Measurements from ENCODE around the gene KRTAP4-11.
"Not testable (repeated sequence)": the region's sequence is repeated elsewhere in the genome, so short reads cannot be mapped to it uniquely, and the experiment has no call there.

The KRTAP4-11 gene

GRCh38 chr17:41123292-41123990, 5.3 kb upstream of the KRTAP4-11 start:
- not testable (repeated sequence) for DNase-seq

- no peak for DNase-seq
These were observed 3.6 kb upstream of the KRTAP4-11 start for GRCh38 chr17:41121742-41122141.

- not testable (repeated sequence) for DNase-seq
These were observed 1.8 kb upstream of the KRTAP4-11 start for GRCh38 chr17:41119696-41120690.

- DNase-seq = no peak
These were observed 548 bp upstream of the KRTAP4-11 start for GRCh38 chr17:41118721-41119120.

DNA sequence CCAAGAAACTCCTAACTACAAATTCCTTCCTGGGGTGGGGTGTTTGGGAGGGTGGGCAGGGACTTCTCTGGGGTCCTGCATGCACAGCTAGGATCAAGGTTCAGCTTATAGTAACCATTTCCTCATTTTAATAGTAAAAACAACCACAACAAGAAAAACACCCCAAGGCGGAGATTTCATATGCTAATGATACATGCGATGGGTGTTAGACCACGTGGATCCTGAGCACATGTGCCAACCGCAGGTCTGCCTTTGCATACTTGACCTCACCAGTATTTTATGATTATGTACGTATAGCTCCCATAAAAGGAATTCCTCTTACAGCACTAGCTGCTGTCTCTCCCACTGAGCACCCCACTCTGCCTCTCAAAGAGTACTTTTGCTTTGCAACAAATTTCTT, 1.9 kb downstream of the KRTAP4-11 start:
- DNase-seq = no peak

GRCh38 chr17:41111151-41111885, 6.9 kb downstream of the KRTAP4-11 start:
- DNase-seq = no peak

GRCh38 chr17:41108728-41109386, 9.3 kb downstream of the KRTAP4-11 start:
- DNase-seq = not testable (repeated sequence)

DNA sequence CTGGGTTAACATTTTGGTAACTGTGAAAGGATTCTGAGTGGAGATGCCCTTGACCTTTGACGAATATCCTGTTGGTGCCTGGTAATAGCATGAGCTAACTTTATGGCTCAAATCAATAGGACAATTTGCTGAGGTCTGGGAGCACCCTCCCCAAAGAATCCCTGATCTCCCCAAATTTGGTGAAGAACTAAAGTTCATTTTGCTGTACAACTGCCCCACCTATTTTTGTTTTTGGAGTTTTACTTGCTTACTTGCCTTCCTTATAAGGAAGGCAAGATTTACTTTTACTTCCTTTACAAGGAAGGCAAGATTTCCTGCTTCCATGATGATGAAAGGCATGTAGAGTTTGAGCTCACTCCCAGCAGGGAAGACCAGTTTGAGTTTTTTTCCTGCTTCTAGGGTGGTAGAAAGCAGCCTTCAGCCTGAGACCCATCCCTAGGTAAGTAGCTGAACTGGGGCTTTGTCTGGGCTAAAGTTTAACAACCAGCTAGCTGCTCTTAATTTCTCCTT, 10.2 kb downstream of the KRTAP4-11 start:
- DNase-seq = no peak

- DNase-seq = not testable (repeated sequence)
These were observed 12.8 kb downstream of the KRTAP4-11 start, which contains the start of gene KRTAP4-9 for GRCh38 chr17:41105347-41105746. Gene KRTAP4-9, plus strand, starts transcription at chr17:41105389. Its CDS starts 0 bp downstream, at chr17:41105389.

- not testable (repeated sequence) for DNase-seq
These were observed 13.7 kb downstream of the KRTAP4-11 start for GRCh38 chr17:41104386-41105038.

- DNase-seq = no peak
These were observed 14.3 kb downstream of the KRTAP4-11 start for GRCh38 chr17:41103896-41104295.

- DNase-seq = no peak
These were observed 16.4 kb downstream of the KRTAP4-11 start, which contains the start of gene KRTAP4-16 for GRCh38 chr17:41101586-41102259. Gene KRTAP4-16, minus strand, starts transcription at chr17:41102209. Its CDS starts 0 bp downstream, at chr17:41102209.

- DNase-seq = not testable (repeated sequence)
These were observed 18.3 kb downstream of the KRTAP4-11 start for GRCh38 chr17:41099682-41100480.

DNA sequence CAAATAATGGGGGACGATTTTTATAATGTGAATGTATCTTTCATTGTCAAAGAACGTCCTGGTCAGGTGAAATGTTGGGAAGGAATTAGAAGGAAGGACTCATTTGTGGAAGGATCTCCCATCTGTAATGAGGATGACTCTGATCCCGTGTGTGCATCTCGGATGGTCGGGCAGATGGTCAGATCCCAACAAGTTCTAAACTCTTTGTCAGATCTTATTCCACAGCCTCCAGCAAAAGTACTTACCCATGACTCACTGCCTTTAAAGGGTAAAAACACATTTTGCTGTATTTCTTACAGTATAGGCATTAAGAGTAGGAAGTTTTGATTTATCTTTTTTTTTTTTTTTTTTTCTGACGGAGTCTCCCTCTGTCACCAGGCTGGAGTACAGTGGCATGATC, 19.7 kb downstream of the KRTAP4-11 start:
- no peak for DNase-seq

- no peak for DNase-seq
These were observed 20.1 kb downstream of the KRTAP4-11 start, which contains the start of gene KRTAP4-8 for GRCh38 chr17:41098042-41098441. Gene KRTAP4-8, minus strand, starts transcription at chr17:41098142. Its CDS starts 58 bp downstream, at chr17:41098084.

DNA sequence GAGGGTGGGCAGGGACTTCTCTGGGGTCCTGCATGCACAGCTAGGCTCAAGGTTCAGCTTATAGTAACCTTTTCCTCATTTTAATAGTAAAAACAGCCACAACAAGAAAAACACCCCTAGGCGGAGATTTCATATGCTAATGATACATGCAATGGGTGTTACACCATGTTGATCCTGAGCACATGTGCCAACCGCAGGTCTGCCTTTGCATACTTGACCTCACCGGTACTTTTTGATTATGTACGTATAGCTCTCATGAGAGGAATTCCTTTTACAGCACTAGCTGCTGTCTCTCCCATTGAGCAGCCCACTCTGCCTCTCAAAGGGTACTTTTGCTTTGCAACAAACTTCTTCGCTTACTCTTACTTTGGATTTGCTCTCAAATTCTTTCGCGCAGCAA, 22.1 kb downstream of the KRTAP4-11 start:
- no peak for DNase-seq

GRCh38 chr17:41088760-41089352, 29.3 kb downstream of the KRTAP4-11 start:
- DNase-seq = not testable (repeated sequence)

GRCh38 chr17:41084100-41084856, 33.9 kb downstream of the KRTAP4-11 start, which contains the start of gene KRTAP4-7:
Gene KRTAP4-7, plus strand, starts transcription at chr17:41084150. Its CDS starts 57 bp downstream, at chr17:41084207.
- DNase-seq = not testable (repeated sequence)
